OCI-LY3 (cell line): ENCODE measurements around the gene GYPE.

ENCODE experiments used
- CTCF ChIP-seq: fragments of 200-600, 300-600 bp; sonication (generic); IDR thresholded peaks from 2 replicates; pipeline ENCODE4 v1.5.1; 2014; ENCODE audit warnings: antibody characterized with exemption, low read length, low read depth
- EZH2phosphoT487 ChIP-seq: fragments of 200-600 bp; shearing (Covaris generic); IDR thresholded peaks from 2 replicates; pipeline ENCODE4 v1.6.1; 2018; ENCODE audit warnings: antibody characterized with exemption, mixed run types, low read depth

- no peak for TF ChIP-seq CTCF
- TF ChIP-seq EZH2phosphoT487: no peak
Observed at GRCh38 chr4:143921181-143921580, 15.8 kb upstream of the GYPE start.
